Measurements from ENCODE around the gene ASB7. TPM values are rescaled to one million over a fixed set of nuclear protein-coding genes. Genes with fewer than 3 reads are reported as not detected.

ASB7 gene
- total RNA-seq, 2 donors from 2014 or later = 16.2 to 17.8 TPM

- Histone ChIP-seq H3K9me3 (no peaks in the 10 kb centered on the region), H3K4me3 (no peak overlapping the region), H3K27ac (no peak overlapping the region), H3K36me3 (no peaks in the 10 kb centered on the region), H3K27me3 (no peaks in the 10 kb centered on the region), H3K9ac (ENCODE audit: low read depth in 2 of 2, low read length in 2 of 2) (no peak overlapping the region), H3K4me1 (peaks cover 6% of the 10 kb centered on the region)
- no peak for TF ChIP-seq CTCF (IDR thresholded peaks at IDR 0.05)
- no peak for DNase-seq
- intact Hi-C loops (cut with DNase I) = no loop called here
Measured at GRCh38 chr15:100613208-100613607, 10.8 kb downstream of the ASB7 start.

- H3K9me3 ChIP-seq = no peaks in the 10 kb centered on the region
- H3K4me1 ChIP-seq = peaks cover 6% of the 10 kb centered on the region
- no peak for DNase-seq
- TF ChIP-seq CTCF (IDR thresholded peaks at IDR 0.05) = no peak
- H3K27ac ChIP-seq = peak overlapping the region; percentile 49
- H3K9ac ChIP-seq (ENCODE audit: low read depth in 2 of 2, low read length in 2 of 2) = no peak overlapping the region
- no peaks in the 10 kb centered on the region for H3K27me3 ChIP-seq
- intact Hi-C loops (cut with DNase I) = no loop called here
- H3K36me3 ChIP-seq = no peaks in the 10 kb centered on the region
- no peak overlapping the region for H3K4me3 ChIP-seq
Measured at GRCh38 chr15:100614336-100614735, 11.9 kb downstream of the ASB7 start.

- Histone ChIP-seq H3K4me3 (no peak overlapping the region), H3K27ac (peak overlapping the region; percentile 52), H3K36me3 (no peaks in the 10 kb centered on the region), H3K27me3 (no peaks in the 10 kb centered on the region), H3K9me3 (no peaks in the 10 kb centered on the region), H3K9ac (ENCODE audit: low read depth in 2 of 2, low read length in 2 of 2) (peak overlapping the region in 1 of 2 donors; percentile 61), H3K4me1 (peaks cover 6% of the 10 kb centered on the region)
- peak; percentile 41 for DNase-seq
- intact Hi-C loops (cut with DNase I) = no loop called here
- no peak for TF ChIP-seq CTCF (IDR thresholded peaks at IDR 0.05)
Measured at GRCh38 chr15:100614918-100615317, 12.5 kb downstream of the ASB7 start.

GRCh38 chr15:100615801-100616200 is 13.4 kb downstream of the ASB7 start:
- no peak for DNase-seq
- Histone ChIP-seq H3K9ac (ENCODE audit: low read depth in 2 of 2, low read length in 2 of 2) (peak overlapping the region in 1 of 2 donors; percentile 6), H3K4me3 (no peak overlapping the region), H3K27ac (peak overlapping the region; percentile 52), H3K9me3 (no peaks in the 10 kb centered on the region), H3K27me3 (no peaks in the 10 kb centered on the region), H3K4me1 (peaks cover 6% of the 10 kb centered on the region), H3K36me3 (no peaks in the 10 kb centered on the region)
- intact Hi-C loops (cut with DNase I) = no loop called here
- TF ChIP-seq CTCF (IDR thresholded peaks at IDR 0.05) = no peak

- no peak for DNase-seq
- Histone ChIP-seq H3K36me3 (no peaks in the 10 kb centered on the region), H3K4me1 (peaks cover 6% of the 10 kb centered on the region), H3K9ac (ENCODE audit: low read depth in 2 of 2, low read length in 2 of 2) (no peak overlapping the region), H3K27me3 (no peaks in the 10 kb centered on the region), H3K9me3 (no peaks in the 10 kb centered on the region), H3K27ac (no peak overlapping the region), H3K4me3 (no peak overlapping the region)
- intact Hi-C loops (cut with DNase I) = no loop called here
- no peak for TF ChIP-seq CTCF (IDR thresholded peaks at IDR 0.05)
Measured at GRCh38 chr15:100616700-100617099, 14.3 kb downstream of the ASB7 start.

- no peak overlapping the region for H3K9ac ChIP-seq (ENCODE audit: low read depth in 2 of 2, low read length in 2 of 2)
- H3K4me1 ChIP-seq = no peaks in the 10 kb centered on the region
- H3K27ac ChIP-seq = no peak overlapping the region
- H3K9me3 ChIP-seq = no peaks in the 10 kb centered on the region
- H3K4me3 ChIP-seq = no peak overlapping the region
- no peak for DNase-seq
- intact Hi-C loops (cut with DNase I) = no loop called here
- no peak for TF ChIP-seq CTCF (IDR thresholded peaks at IDR 0.05)
- no peaks in the 10 kb centered on the region for H3K27me3 ChIP-seq
- H3K36me3 ChIP-seq = no peaks in the 10 kb centered on the region
Measured at GRCh38 chr15:100623301-100623700, 20.9 kb downstream of the ASB7 start.

All from colonic mucosa (tissue), 4 donors.